RPMI8226 (cell line): ENCODE measurements around the gene ARMC2.
"Not testable (repeated sequence)": the region's sequence is repeated elsewhere in the genome, so short reads cannot be mapped to it uniquely, and the experiment has no call there.

Experiments used
- DNase-seq: peaks from one replicate; pipeline ENCODE4 v3.0.0-alpha.2; 2015

ARMC2 gene

DNA sequence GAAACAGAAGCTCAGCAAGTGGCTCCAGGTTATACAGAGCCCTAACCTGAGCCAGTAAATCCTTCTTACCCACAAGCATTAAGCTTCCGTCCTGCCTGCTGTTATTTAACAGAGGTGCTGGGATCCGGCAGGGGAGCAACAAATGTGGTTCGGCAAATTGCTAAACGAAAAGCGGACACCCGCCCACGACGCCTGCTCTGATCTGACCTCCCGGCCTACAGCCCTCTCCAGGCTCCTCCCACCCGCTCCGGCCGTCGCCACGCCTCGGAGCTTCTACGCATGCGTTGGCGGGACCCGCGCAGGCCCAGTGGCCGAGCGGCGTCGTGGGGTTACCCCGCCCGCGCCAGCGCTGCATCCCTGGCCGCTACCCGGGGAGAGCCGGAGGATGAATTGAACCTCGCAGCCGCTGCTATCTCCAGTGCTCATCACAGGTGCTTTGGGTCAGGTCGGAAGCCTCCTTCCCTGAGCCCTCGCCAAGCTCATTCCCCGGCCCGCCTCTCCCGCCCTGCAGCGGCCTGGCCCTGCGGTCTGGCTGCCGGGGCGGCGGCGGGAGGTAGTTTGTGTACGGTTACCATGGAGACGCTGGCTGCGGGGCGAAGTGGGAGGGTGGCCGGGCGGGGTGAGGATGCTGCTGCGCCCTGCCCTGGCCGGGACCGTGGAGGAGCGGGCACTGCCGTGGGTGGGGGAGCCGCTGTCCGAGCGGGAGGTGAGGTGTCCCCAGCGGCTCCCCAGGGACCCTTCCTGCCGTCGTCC lies at the start of gene ARMC2:
Gene ARMC2, plus strand, starts transcription at position 307 of the 753 bp plus-strand sequence. CDS start 5,846 bp downstream, outside the sequence.
- DNase-seq: peak; percentile 90

- no peak for DNase-seq
Measured at GRCh38 chr6:108798670-108799353, 49.4 kb upstream of the ARMC2 start.

DNA sequence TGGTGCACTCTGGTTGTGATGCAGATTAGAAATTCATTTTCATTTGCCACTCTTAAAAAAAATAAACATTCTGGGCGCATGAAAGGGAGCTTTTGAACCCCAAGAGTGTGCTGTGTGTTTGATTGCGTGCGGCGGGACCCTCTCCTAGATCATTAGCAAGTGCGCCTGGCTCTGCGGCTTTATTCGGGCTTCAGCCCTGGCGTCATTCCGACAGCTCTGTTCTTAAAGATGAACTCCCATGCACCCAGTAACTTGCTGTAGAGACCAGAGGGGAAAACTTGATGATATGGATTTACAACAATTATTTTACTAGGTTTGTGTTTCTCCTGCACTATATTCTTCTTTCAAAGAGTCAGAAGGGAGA lies 48.9 kb upstream of the ARMC2 start:
- no peak for DNase-seq

DNA sequence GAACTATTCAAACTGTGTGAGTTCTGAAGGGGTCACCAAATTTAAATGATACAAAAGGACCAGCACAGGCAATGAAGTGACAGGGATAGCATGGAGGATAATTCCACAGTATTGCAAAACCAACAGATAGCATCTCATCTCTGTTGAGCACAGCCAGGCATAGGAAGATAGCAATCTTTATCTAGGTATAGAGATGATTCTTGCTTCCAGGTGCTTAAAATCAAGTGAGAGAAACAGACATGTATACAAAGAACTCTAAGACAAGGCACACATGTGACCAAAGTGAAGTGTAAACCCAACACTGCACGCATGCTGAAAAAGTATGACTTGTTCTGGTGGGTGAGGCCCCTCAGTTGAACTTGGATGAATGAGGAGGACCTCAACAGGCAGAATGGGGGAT lies 48.4 kb upstream of the ARMC2 start:
- DNase-seq: no peak

DNA sequence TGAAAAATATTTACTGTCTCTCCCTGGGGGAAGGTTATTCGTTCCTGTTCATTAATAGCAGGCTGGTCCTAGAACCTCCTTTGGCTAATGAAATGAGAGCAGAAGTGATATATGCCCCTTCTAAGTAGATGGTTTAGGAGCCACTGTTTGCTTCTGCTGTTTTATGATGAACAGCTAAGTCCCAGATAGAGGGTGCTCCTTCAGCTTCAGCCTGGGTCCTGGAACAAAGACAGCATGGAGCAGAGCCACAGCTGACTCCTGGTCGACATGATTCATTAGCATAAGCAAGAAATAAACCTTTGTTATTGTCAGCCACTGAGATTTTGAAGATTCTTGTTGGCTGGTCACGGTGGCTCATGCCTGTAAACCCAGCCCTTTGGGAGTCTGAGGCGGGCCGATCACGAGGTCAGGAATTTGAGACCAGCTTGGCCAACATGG lies 47.8 kb upstream of the ARMC2 start:
- DNase-seq: no peak

DNA sequence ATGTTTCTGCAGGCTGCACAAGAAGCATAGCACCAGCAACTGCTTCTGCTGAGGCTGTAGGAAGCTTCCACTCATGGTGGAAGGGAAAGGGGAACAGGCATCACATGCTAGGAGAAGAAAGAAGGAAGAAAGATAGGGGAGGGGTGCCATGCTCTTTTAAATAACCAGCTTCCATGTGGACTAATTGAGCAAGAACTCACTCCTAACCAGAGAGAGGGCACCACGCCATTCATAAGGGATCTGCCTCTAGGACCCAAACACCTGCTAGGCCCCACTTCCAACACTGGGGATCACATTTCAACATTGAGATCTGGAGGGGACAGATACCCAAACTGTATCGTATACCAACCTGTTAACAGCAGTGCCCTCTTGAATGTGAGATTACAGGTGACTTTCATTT lies 46.9 kb upstream of the ARMC2 start:
- DNase-seq: no peak

DNA sequence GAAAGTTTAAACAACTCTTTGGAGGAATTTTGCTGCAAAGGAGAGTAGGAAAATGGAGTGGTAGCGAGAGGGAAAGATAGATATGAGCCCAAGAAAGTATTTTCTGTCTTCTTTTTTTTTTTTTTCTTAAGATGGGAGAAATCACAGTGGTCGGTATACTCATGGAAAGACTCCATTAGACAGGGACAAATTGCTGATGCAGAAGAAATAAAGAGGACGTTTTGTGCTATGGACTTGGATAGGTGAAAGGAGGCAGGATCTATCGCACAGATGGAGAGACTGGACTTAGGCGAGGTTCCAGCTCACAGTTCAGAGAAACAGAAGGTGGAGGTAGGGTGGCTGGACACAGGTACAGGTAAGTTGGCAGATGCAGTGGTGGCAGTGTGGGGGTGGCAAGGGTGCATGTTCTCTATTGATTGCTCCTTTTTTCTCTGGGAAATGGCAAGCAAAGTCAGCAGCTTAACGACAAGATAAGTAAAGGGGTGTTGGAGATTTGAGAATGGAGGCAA lies 44.2 kb upstream of the ARMC2 start:
- no peak for DNase-seq

- no peak for DNase-seq
Measured at GRCh38 chr6:108804956-108805355, 43.3 kb upstream of the ARMC2 start.

- DNase-seq: peak; percentile 67
Measured at GRCh38 chr6:108805611-108806167, 42.5 kb upstream of the ARMC2 start.

- peak; percentile 39 for DNase-seq
Measured at GRCh38 chr6:108806171-108806570, 42.1 kb upstream of the ARMC2 start.

DNA sequence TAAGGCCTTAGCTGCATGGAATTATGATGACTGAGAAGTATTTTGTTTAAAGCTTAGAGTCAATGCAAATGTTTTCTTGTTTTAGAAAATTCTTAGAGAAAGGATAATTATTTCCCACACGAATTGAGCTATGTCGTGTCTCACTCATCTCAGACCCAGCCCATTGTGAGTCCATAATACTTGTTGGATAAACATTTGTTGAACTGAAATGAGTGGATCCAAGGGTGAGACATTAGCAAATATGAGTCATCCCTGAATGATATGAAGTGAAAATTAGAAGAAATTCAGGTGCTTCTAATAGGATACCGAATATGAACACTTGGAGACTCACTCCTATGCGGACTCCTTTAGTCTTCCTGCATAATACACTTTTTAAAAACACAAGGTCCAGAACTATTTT lies 41.6 kb upstream of the ARMC2 start:
- DNase-seq: no peak

DNA sequence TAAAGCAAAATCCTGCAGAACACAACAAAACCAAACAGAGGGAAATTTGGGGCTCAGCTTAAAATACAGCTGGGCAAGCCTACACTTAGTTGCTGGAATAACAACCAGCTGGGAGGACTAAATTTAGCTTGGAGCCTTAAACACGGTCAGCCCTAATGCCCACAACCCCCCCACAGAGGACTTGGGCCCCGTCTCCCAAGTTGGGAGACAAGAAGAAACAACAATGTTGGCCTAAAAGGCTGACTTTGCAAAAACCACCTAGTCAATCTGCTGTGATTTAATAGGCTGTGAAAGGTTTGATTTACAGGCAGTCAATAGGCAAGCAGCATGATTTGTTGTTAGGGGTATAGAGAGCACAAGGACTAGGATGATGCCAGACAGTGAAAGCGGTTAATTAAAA lies 40.3 kb upstream of the ARMC2 start:
- peak; percentile 65 for DNase-seq

- no peak for DNase-seq
Measured at GRCh38 chr6:108809211-108809610, 39.0 kb upstream of the ARMC2 start.

GRCh38 chr6:108810057-108810643 lies 38.1 kb upstream of the ARMC2 start:
- DNase-seq: no peak

DNA sequence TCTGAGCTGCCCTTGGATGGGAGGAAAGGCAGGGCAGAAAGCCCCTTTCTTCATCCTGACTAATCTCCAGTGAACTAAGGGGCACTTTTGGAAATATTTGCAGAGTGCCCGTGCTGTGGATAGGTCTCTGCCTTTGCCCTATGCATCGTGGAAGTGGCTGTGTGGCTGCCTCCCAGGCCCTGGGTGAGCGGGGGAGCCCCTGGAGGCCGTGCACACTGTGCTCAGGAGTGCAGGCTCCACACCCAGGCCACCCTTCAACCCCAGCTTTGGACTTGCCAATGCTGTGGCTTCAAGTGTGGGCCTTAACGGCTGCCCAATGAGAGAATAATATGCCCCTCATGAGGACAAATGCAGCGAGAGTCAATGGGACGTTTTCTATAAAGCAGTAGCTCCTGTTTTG lies 36.7 kb upstream of the ARMC2 start:
- no peak for DNase-seq

- not testable (repeated sequence) for DNase-seq
Measured at GRCh38 chr6:108813218-108813617, 35.0 kb upstream of the ARMC2 start.

DNA sequence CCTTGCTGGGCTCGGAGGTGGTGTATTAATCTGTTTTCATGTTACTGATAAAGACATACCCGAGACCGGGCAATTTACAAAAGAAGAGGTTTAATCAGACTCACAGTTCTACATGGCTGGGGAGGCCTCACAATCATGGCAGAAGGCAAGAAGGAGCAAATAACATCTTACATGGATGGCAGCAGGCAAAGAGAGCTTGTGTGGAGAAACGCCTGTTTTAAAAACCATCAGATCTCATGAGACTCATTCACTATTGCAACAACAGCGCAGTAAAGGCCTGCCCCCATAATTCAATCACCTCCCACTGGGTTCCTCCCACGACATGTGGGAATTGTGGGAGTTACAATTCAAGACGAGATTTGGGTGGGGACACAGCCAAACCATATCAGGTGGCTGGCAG lies 30.9 kb upstream of the ARMC2 start:
- not testable (repeated sequence) for DNase-seq

DNA sequence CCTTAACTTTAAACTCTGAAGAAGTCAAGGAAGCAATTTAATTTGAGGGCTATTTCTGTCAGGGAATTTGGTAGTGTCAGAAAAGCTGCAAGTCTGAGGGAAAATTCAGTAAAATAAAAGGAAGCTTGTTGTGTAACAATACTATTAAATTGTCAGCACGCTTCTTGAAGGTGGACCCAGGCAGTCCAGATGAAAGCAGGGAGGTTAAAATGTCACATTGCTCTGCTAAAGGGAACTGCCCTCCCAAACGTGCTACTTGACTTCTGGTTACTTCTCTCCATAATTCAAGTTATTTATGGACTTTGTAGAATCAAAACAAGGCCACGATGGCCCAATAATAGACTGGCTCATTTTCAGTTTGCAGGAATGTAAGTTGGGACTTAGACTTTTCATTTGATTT lies 28.2 kb upstream of the ARMC2 start:
- no peak for DNase-seq

GRCh38 chr6:108822401-108822800 lies 25.8 kb upstream of the ARMC2 start:
- DNase-seq: no peak

- DNase-seq: no peak
Measured at GRCh38 chr6:108825326-108825725, 22.9 kb upstream of the ARMC2 start.

DNA sequence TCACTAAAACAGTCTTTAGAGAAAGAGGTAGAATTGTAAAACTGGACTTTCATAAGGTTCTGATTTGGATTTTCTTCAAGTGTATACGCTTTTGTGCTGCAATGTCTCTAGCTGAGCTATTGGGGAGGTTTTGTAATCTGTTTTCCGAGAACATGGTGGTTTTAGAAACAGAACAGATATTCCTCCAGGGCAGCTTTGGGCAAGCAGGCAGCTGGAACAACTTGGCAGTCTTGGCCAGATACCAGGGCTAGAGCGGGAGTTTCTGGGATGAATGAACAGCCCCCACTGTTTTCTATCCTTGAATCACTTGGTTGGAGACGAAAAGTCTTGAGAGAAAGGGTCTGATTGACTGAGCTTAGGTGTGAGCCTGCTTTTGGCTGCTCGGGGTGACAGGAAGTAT lies 17.1 kb upstream of the ARMC2 start:
- no peak for DNase-seq

- DNase-seq: no peak
Measured at GRCh38 chr6:108832738-108833137, 15.5 kb upstream of the ARMC2 start.

- DNase-seq: peak; percentile 84
Measured at GRCh38 chr6:108835218-108835850, 12.9 kb upstream of the ARMC2 start.
